ENCODE measurements around the gene SLC7A8.

GRCh38 chr14:23112359-23113178, 70.9 kb downstream of the SLC7A8 start:
- TF ChIP-seq CTCF (IDR thresholded peaks at IDR 0.05; ENCODE audit: low read depth, low read length, missing input control) (no peak), TAF1 (conservative IDR thresholded peaks at IDR 0.05) (no peak), YY1 (IDR thresholded peaks at IDR 0.05) (no peak), ATF3 (IDR thresholded peaks at IDR 0.05) (no peak), EGR1 (IDR thresholded peaks at IDR 0.05; ENCODE audit: low read depth in 2 of 2) (no peak), MAX (IDR thresholded peaks at IDR 0.05) (no peak), REST (IDR thresholded peaks at IDR 0.05) (no peak), FOXA1 (IDR thresholded peaks at IDR 0.05) (no peak), RXRA (IDR thresholded peaks at IDR 0.05) (no peak), HNF4A (conservative IDR thresholded peaks at IDR 0.05) (no peak), RAD21 (IDR thresholded peaks at IDR 0.05) (no peak), JUND (IDR thresholded peaks at IDR 0.05) (no peak), SP1 (IDR thresholded peaks at IDR 0.05) (no peak), NR2F2 (IDR thresholded peaks at IDR 0.05) (no peak)

Data from liver (tissue), 3 donors.